ENCODE measurements around the gene ABCD1. TPM values are rescaled to one million over a fixed set of nuclear protein-coding genes. Genes with fewer than 3 reads are reported as not detected.
A peak's percentile ranks its signal among the peaks of the same experiment; 100 is the strongest.

The ABCD1 gene
- total and polyA plus RNA-seq, 9 of the 15 experiments (the other 6 are each of a cell fraction or from before 2014, with no cell fraction given) = 0.07 to 6.9 (median 2.2) TPM

- TF ChIP-seq ZBTB9 (CRISPR knock-in tag; IDR thresholded peaks at IDR 0.05) = no peak
- TF ChIP-seq YY1 (IDR thresholded peaks at IDR 0.05; ENCODE audit: borderline replicate concordance in 1 of 3, control insufficient read depth in 1 of 3, extremely low read depth in 1 of 3, insufficient read depth in 3 of 3, insufficient read length in 1 of 3, insufficient replicate concordance in 2 of 3, low read depth in 1 of 3, low read length in 2 of 3) = peak in 1 of 3 experiments; percentile 43
- TF ChIP-seq NFATC3 (IDR thresholded peaks at IDR 0.05) = no peak
- no peak for TF ChIP-seq TOE1 (IDR thresholded peaks at IDR 0.05; ENCODE audit: borderline replicate concordance)
- TF ChIP-seq TOE1 (CRISPR knock-in tag; IDR thresholded peaks at IDR 0.05; ENCODE audit: borderline replicate concordance, low read depth) = no peak
- TF ChIP-seq YBX1 (IDR thresholded peaks at IDR 0.05) = no peak
- TF ChIP-seq MCM7 (IDR thresholded peaks at IDR 0.05) = no peak
- TF ChIP-seq ESRRA (IDR thresholded peaks at IDR 0.05; ENCODE audit: borderline replicate concordance, low read depth) = no peak
- TF ChIP-seq FOSL1 (tag; conservative IDR thresholded peaks at IDR 0.05) = peak; percentile 62; the same call in 1 of the 2 replicates
- TF ChIP-seq ZNF785 (CRISPR knock-in tag; IDR thresholded peaks at IDR 0.05) = no peak
- no peak for TF ChIP-seq ZMIZ1 (IDR thresholded peaks at IDR 0.05; ENCODE audit: low read depth in 2 of 2, low read length in 2 of 2)
- no peak for TF ChIP-seq ZNF79 (CRISPR knock-in tag; IDR thresholded peaks at IDR 0.05; ENCODE audit: low read depth)
- TF ChIP-seq ARNT (IDR thresholded peaks at IDR 0.05) = no peak
- TF ChIP-seq U2AF2 (optimal IDR thresholded peaks at IDR 0.05; ENCODE audit: low read depth, low read length) = no peak
- TF ChIP-seq BRD9 (IDR thresholded peaks at IDR 0.05; ENCODE audit: low read depth, partially characterized antibody) = no peak
- no peak for TF ChIP-seq CUX1 (CRISPR knock-in tag; IDR thresholded peaks at IDR 0.05)
- no peak for TF ChIP-seq ZNF830 (CRISPR knock-in tag; IDR thresholded peaks at IDR 0.05)
- TF ChIP-seq ELF4 (CRISPR knock-in tag; IDR thresholded peaks at IDR 0.05) = no peak
- TF ChIP-seq FOXA1 (IDR thresholded peaks at IDR 0.05; ENCODE audit: borderline replicate concordance) = no peak
Measured at GRCh38 chrX:153735274-153735673, 10.6 kb downstream of the ABCD1 start (continued).
